Neural progenitor cell (in vitro differentiated cells): ENCODE results near the gene SFMBT1.

ENCODE experiments used
- EZH2phosphoT487 ChIP-seq: fragments of 200-600 bp; sonication (generic); IDR thresholded peaks from 2 replicates; pipeline ENCODE4 v1.6.1; 2017; ENCODE audit warnings: antibody characterized with exemption
- TF ChIP-seq, protein P1 (sequence below): fragments of 200-600 bp; sonication (generic); IDR thresholded peaks from 2 replicates; pipeline ENCODE4 v1.5.1; 2017; ENCODE audit warnings: antibody characterized with exemption, mild to moderate bottlenecking

- TF ChIP-seq, protein P1, sequence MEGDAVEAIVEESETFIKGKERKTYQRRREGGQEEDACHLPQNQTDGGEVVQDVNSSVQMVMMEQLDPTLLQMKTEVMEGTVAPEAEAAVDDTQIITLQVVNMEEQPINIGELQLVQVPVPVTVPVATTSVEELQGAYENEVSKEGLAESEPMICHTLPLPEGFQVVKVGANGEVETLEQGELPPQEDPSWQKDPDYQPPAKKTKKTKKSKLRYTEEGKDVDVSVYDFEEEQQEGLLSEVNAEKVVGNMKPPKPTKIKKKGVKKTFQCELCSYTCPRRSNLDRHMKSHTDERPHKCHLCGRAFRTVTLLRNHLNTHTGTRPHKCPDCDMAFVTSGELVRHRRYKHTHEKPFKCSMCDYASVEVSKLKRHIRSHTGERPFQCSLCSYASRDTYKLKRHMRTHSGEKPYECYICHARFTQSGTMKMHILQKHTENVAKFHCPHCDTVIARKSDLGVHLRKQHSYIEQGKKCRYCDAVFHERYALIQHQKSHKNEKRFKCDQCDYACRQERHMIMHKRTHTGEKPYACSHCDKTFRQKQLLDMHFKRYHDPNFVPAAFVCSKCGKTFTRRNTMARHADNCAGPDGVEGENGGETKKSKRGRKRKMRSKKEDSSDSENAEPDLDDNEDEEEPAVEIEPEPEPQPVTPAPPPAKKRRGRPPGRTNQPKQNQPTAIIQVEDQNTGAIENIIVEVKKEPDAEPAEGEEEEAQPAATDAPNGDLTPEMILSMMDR = no peak
- no peak for TF ChIP-seq EZH2phosphoT487
Observed at GRCh38 chr3:53092942-53093341, 47.1 kb upstream of the SFMBT1 start.
